HG02840 (cell line): Measurements from ENCODE around the gene S100A1.

Experiments
- ATAC-seq: cut with Tn5 transposase; IDR thresholded peaks from one replicate; pipeline ENCODE4 v1.9.1; 2021; ENCODE audit warnings: mild to moderate bottlenecking, moderate library complexity, moderate number of reproducible peaks; ENCODE audit not compliant: unreplicated experiment, low FRiP score

Gene S100A1

GRCh38 chr1:153609585-153609907, 18.7 kb upstream of the S100A1 start:
- no peak for ATAC-seq

GRCh38 chr1:153610334-153610733, 17.9 kb upstream of the S100A1 start:
- no peak for ATAC-seq

GRCh38 chr1:153610811-153611301, 17.4 kb upstream of the S100A1 start:
- no peak for ATAC-seq

- no peak for ATAC-seq
Measured at GRCh38 chr1:153611356-153611755, 16.9 kb upstream of the S100A1 start.

- ATAC-seq: no peak
Measured at GRCh38 chr1:153612111-153612754, 16.0 kb upstream of the S100A1 start.

- no peak for ATAC-seq
Measured at GRCh38 chr1:153612755-153613331, 15.4 kb upstream of the S100A1 start, which contains the start of gene S100A16. Gene S100A16 (minus strand): TSS chr1:153613137. CDS start chr1:153608151, 4,986 bp downstream.

GRCh38 chr1:153613406-153613805, 14.8 kb upstream of the S100A1 start:
- ATAC-seq: no peak

- no peak for ATAC-seq
Measured at GRCh38 chr1:153614189-153614900, 13.9 kb upstream of the S100A1 start.

GRCh38 chr1:153614906-153615305, 13.3 kb upstream of the S100A1 start:
- ATAC-seq: no peak

GRCh38 chr1:153615406-153615805, 12.8 kb upstream of the S100A1 start:
- ATAC-seq: no peak

GRCh38 chr1:153616144-153616916, 11.9 kb upstream of the S100A1 start, which contains the start of gene S100A14:
Gene S100A14 (minus strand): TSS chr1:153616325. CDS start chr1:153615858, 467 bp downstream.
- ATAC-seq: no peak

- ATAC-seq: no peak
Measured at GRCh38 chr1:153616917-153617311, 11.3 kb upstream of the S100A1 start.

GRCh38 chr1:153617663-153618062, 10.6 kb upstream of the S100A1 start:
- ATAC-seq: no peak

- ATAC-seq: no peak
Measured at GRCh38 chr1:153619171-153619570, 9.1 kb upstream of the S100A1 start.

GRCh38 chr1:153623101-153623500, 5.1 kb upstream of the S100A1 start:
- ATAC-seq: no peak

GRCh38 chr1:153624965-153625611, 3.1 kb upstream of the S100A1 start:
- no peak for ATAC-seq

GRCh38 chr1:153626477-153626903, 1.7 kb upstream of the S100A1 start:
- ATAC-seq: no peak

GRCh38 chr1:153626904-153627714, 1.1 kb upstream of the S100A1 start, which contains the start of gene S100A13:
Gene S100A13 (minus strand): TSS chr1:153627505. CDS start chr1:153626472, 1,033 bp downstream.
- ATAC-seq: no peak

GRCh38 chr1:153628638-153629342, 556 bp downstream of the S100A1 start:
- ATAC-seq: no peak
